ENCODE results near the gene PIK3C2A.

- no peak for TF ChIP-seq CTCF (IDR thresholded peaks at IDR 0.05; ENCODE audit: low read length)
- no peak for TF ChIP-seq EZH2 (IDR thresholded peaks at IDR 0.05; ENCODE audit: borderline replicate concordance, low read length)
Measured at GRCh38 chr11:17165247-17165890, 42.4 kb downstream of the PIK3C2A start.

Measured in OCI-LY1 (cell line).